Endothelial cell of umbilical vein (primary cell): ENCODE results near the gene USP17L22. TPM values are rescaled to one million over a fixed set of nuclear protein-coding genes. Genes with fewer than 3 reads are reported as not detected.
"Not testable (repeated sequence)": the region's sequence is repeated elsewhere in the genome, so short reads cannot be mapped to it uniquely, and the experiment has no call there.

Experiments used
- BruUV-seq: library from RNA; stranded (reverse); fragments of 400-500 nt; replicated peaks from 2 replicates; lab custom pipeline; 2021; lab: Mats Ljungman, UMichigan
- CTCF ChIA-PET: fragments of 300-600, 350-600 bp; sonication (Branson Sonifier 250); formaldehyde crosslinking; loops from one replicate; lab custom pipeline; 2021; ENCODE audit warnings: antibody characterized with exemption, inconsistent platforms; lab: Charles Lee
- POLR2A ChIA-PET: fragments of 300-600, 350-600 bp; sonication (Branson Sonifier 250); formaldehyde crosslinking; loops from one replicate; lab custom pipeline; 2021; ENCODE audit warnings: antibody characterized with exemption, inconsistent platforms; lab: Charles Lee
- DNase-seq: peaks from one replicate; pipeline ENCODE4 v3.0.0-alpha.2; 2011; ENCODE audit warnings: low read depth, low spot score
- FAIRE-seq: peaks from 2 replicates; lab custom pipeline; 2011; peaks lifted over from hg19 to GRCh38; lab: Jason Lieb, UNC
- H2AFZ ChIP-seq: 2 replicates; pipeline ENCODE4 v1.6.0; 2012; ENCODE audit warnings: low read depth, low read length, control low read depth, inconsistent platforms
- H3K27ac ChIP-seq: 2 replicates; pipeline ENCODE4 v1.5.1; 2011; ENCODE audit warnings: low read depth, mild to moderate bottlenecking, control low read depth, low read length, moderate library complexity; ENCODE audit not compliant: insufficient read depth
- H3K27me3 ChIP-seq, 2 experiments: 2 replicates each; pipeline versions ENCODE4 v1.6.0 to v1.6.1; 2011; ENCODE audit warnings: low read length in 2 of 2, mixed read lengths in 1 of 2; ENCODE audit not compliant: control insufficient read depth in 2 of 2, insufficient read depth in 2 of 2
- H3K36me3 ChIP-seq, 2 experiments: 2 replicates in 1 of 2; 3 replicates in 1 of 2; pipeline ENCODE4 v1.5.1; 2011; ENCODE audit warnings: low read length in 2 of 2, mild to moderate bottlenecking in 1 of 2, moderate library complexity in 1 of 2; ENCODE audit not compliant: control insufficient read depth in 2 of 2, insufficient read depth in 2 of 2; ENCODE audit errors: extremely low read depth in 1 of 2
- H3K4me1 ChIP-seq: 3 replicates; pipeline ENCODE4 v1.5.1; 2011; ENCODE audit warnings: mild to moderate bottlenecking, low read length; ENCODE audit not compliant: control insufficient read depth, insufficient read depth; ENCODE audit errors: extremely low read depth
- H3K4me2 ChIP-seq: 2 replicates; pipeline ENCODE4 v1.6.1; 2011; ENCODE audit warnings: low read length, control low read depth, mixed read lengths; ENCODE audit not compliant: insufficient read depth
- H3K4me3 ChIP-seq, 3 experiments: fragments of 200-600 bp in 1 of 3; sonication (generic), shearing (Covaris generic) in 1 of 3; replicated peaks in 1 of 3; 2 replicates each; pipeline ENCODE4 v1.5.1; 2011 to 2016; ENCODE audit warnings: control low read depth in 3 of 3, low read length in 3 of 3, mild to moderate bottlenecking in 2 of 3, inconsistent platforms in 1 of 3, low read depth in 1 of 3, moderate library complexity in 1 of 3; ENCODE audit not compliant: insufficient read depth in 1 of 3
- H3K79me2 ChIP-seq: 2 replicates; pipeline ENCODE4 v1.6.0; 2012; ENCODE audit warnings: low read length, inconsistent platforms; ENCODE audit not compliant: control insufficient read depth, insufficient read depth
- H3K9ac ChIP-seq: replicated peaks from 2 replicates; pipeline ENCODE3; 2011; ENCODE audit warnings: low read length, control low read depth; ENCODE audit not compliant: insufficient read depth; ENCODE audit errors: extremely low read depth
- H3K9me1 ChIP-seq: replicated peaks from 3 replicates; pipeline ENCODE4 v1.6.0; 2011; ENCODE audit warnings: mild to moderate bottlenecking, low read length; ENCODE audit not compliant: control insufficient read depth, insufficient read depth; ENCODE audit errors: extremely low read depth
- H3K9me3 ChIP-seq: replicated peaks from 2 replicates; pipeline ENCODE4 v1.5.1; 2012; ENCODE audit warnings: low read length, inconsistent platforms; ENCODE audit not compliant: control insufficient read depth, insufficient read depth
- H4K20me1 ChIP-seq: replicated peaks from 2 replicates; pipeline ENCODE3; 2011; ENCODE audit warnings: mild to moderate bottlenecking, low read length; ENCODE audit not compliant: control insufficient read depth, insufficient read depth; ENCODE audit errors: extremely low read depth
- dilution Hi-C: fragments of 300-500 bp; cut with MboI; formaldehyde crosslinking; loops from one replicate; pipeline ENCODE4 v1.15.0; 2019; ENCODE audit warnings: low sequenced_read_pairs; ENCODE audit not compliant: extremely low pct_ligation_motif_present
- intact Hi-C: fragments of 100-400 bp; cut with micrococcal nuclease; formaldehyde crosslinking; loops from one replicate; pipeline ENCODE4 v1.10.0; 2022
- polyA plus RNA-seq, 4 experiments: library from polyadenylated mRNA; depleted of rRNA in 3 of 4; stranded (reverse) in 3 of 4; unstranded in 1 of 4; fragments of >200 nt; gene quantifications; 2 replicates each; pipeline versions ENCODE4 v1.2.1 to v1.2.3, GENCODE V29; 2011 to 2012; ENCODE audit warnings: missing spikeins in 1 of 4
- total RNA-seq: library from RNA; stranded (reverse); gene quantifications from 2 replicates; pipeline ENCODE4 v1.2.3, GENCODE V29; 2021

The USP17L22 gene
- total and polyA plus RNA-seq, 2 donors (not counting 3 experiments of a cell fraction or from before 2014, with no cell fraction given) = not detected

DNA sequence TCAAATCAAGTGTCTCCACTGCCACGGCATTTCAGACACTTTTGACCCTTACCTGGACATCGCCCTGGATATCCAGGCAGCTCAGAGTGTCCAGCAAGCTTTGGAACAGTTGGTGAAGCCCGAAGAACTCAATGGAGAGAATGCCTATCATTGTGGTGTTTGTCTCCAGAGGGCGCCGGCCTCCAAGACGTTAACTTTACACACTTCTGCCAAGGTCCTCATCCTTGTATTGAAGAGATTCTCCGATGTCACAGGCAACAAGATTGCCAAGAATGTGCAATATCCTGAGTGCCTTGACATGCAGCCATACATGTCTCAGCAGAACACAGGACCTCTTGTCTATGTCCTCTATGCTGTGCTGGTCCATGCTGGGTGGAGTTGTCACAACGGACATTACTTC, 37.2 kb upstream of the USP17L22 start:
- H3K79me2 ChIP-seq, H3K9me1 ChIP-seq, POLR2A ChIA-PET, dilution Hi-C loops, H3K9ac ChIP-seq, H3K4me1 ChIP-seq, H3K27ac ChIP-seq, H3K4me2 ChIP-seq, DNase-seq, H3K27me3 ChIP-seq, FAIRE-seq, H3K9me3 ChIP-seq, H3K36me3 ChIP-seq, H2AFZ ChIP-seq, H4K20me1 ChIP-seq, BruUV-seq, intact Hi-C loops, CTCF ChIA-PET, H3K4me3 ChIP-seq: not testable (repeated sequence)

DNA sequence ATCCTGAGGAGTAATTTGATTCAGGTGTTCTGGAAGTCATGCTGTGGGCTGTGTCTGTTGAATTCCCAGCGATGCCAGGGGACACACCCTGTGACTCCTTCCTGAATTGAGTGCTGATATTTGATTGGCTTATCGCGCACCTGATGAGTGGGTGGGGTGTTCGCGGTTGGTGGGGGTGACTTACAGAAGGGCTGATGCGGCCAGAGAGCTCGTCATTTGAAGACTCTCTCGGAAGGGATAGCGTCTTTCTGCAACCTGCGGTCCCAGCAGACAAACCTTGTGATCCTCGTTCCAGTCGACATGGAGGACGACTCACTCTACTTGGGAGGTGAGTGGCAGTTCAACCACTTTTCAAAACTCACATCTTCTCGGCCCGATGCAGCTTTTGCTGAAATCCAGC, 33.3 kb upstream of the USP17L22 start, which contains the start of gene USP17L15:
TSS of gene USP17L15 (plus strand) at position 301 of the 400 bp plus-strand sequence. CDS start at position 301, 0 bp downstream.
- H3K27ac ChIP-seq, H3K36me3 ChIP-seq, H3K9ac ChIP-seq, DNase-seq, H3K9me1 ChIP-seq, H3K9me3 ChIP-seq, intact Hi-C loops, H3K79me2 ChIP-seq, H3K4me2 ChIP-seq, FAIRE-seq, BruUV-seq, H2AFZ ChIP-seq, dilution Hi-C loops, H3K4me1 ChIP-seq, CTCF ChIA-PET, POLR2A ChIA-PET, H3K4me3 ChIP-seq, H4K20me1 ChIP-seq, H3K27me3 ChIP-seq: not testable (repeated sequence)

DNA sequence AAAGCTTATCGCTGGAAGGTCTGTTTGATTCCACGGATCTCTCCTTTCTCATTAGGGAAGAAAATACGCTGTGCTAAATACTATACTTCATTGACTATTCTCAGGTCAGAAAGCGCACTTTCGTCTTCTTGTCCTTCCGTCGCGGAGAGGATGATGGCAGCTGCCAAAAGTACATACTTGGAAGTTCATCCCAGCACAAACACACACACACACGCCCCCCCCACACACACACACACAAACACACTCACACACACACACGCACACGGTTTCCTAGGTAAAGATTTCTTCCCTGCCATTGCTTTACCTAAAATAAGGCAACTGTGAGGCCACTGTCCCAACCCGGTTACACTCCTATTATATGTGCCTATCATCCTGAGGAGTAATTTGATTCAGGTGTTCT, 29.0 kb upstream of the USP17L22 start:
- H3K4me3 ChIP-seq, H3K4me2 ChIP-seq, H3K27ac ChIP-seq, dilution Hi-C loops, H3K79me2 ChIP-seq, POLR2A ChIA-PET, H3K9me3 ChIP-seq, H4K20me1 ChIP-seq, H2AFZ ChIP-seq, H3K4me1 ChIP-seq, CTCF ChIA-PET, H3K36me3 ChIP-seq, BruUV-seq, H3K9me1 ChIP-seq, H3K9ac ChIP-seq, FAIRE-seq, H3K27me3 ChIP-seq, intact Hi-C loops: not testable (repeated sequence)
- peak; percentile 0 for DNase-seq

DNA sequence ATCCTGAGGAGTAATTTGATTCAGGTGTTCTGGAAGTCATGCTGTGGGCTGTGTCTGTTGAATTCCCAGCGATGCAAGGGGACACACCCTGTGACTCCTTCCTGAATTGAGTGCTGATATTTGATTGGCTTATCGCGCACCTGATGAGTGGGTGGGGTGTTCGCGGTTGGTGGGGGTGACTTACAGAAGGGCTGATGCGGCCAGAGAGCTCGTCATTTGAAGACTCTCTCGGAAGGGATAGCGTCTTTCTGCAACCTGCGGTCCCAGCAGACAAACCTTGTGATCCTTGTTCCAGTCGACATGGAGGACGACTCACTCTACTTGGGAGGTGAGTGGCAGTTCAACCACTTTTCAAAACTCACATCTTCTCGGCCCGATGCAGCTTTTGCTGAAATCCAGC, 23.8 kb upstream of the USP17L22 start, which contains the start of gene USP17L17:
TSS of gene USP17L17 (plus strand) at position 301 of the 400 bp plus-strand sequence. CDS start at position 301, 0 bp downstream.
- H3K9me1 ChIP-seq, H3K9me3 ChIP-seq, CTCF ChIA-PET, H3K79me2 ChIP-seq, H3K4me3 ChIP-seq, H3K4me2 ChIP-seq, H3K36me3 ChIP-seq, FAIRE-seq, DNase-seq, H3K9ac ChIP-seq, dilution Hi-C loops, POLR2A ChIA-PET, H3K27ac ChIP-seq, intact Hi-C loops, H3K27me3 ChIP-seq, BruUV-seq, H2AFZ ChIP-seq, H3K4me1 ChIP-seq, H4K20me1 ChIP-seq: not testable (repeated sequence)
